ENCODE measurements around the gene CBX8. TPM values are rescaled to one million over a fixed set of nuclear protein-coding genes. Genes with fewer than 3 reads are reported as not detected.

The CBX8 gene
- total and polyA plus RNA-seq, 2 of the 13 experiments (the other 11 are each of a cell fraction or from before 2014, with no cell fraction given): 0.34 to 12.6 TPM

- TF ChIP-seq, protein P1, sequence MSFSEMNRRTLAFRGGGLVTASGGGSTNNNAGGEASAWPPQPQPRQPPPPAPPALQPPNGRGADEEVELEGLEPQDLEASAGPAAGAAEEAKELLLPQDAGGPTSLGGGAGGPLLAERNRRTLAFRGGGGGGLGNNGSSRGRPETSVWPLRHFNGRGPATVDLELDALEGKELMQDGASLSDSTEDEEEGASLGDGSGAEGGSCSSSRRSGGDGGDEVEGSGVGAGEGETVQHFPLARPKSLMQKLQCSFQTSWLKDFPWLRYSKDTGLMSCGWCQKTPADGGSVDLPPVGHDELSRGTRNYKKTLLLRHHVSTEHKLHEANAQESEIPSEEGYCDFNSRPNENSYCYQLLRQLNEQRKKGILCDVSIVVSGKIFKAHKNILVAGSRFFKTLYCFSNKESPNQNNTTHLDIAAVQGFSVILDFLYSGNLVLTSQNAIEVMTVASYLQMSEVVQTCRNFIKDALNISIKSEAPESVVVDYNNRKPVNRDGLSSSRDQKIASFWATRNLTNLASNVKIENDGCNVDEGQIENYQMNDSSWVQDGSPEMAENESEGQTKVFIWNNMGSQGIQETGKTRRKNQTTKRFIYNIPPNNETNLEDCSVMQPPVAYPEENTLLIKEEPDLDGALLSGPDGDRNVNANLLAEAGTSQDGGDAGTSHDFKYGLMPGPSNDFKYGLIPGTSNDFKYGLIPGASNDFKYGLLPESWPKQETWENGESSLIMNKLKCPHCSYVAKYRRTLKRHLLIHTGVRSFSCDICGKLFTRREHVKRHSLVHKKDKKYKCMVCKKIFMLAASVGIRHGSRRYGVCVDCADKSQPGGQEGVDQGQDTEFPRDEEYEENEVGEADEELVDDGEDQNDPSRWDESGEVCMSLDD (CRISPR knock-in tag; IDR thresholded peaks at IDR 0.05; ENCODE audit: borderline replicate concordance): peak; percentile 56; the same call in 1 of the 2 replicates
- TF ChIP-seq HNF4A (CRISPR knock-in tag; IDR thresholded peaks at IDR 0.05) (peak; percentile 100), JARID2 (CRISPR knock-in tag; IDR thresholded peaks at IDR 0.05; ENCODE audit: insufficient replicate concordance) (no peak), ARNT (IDR thresholded peaks at IDR 0.05) (no peak), ZNF616 (CRISPR knock-in tag; IDR thresholded peaks at IDR 0.05; ENCODE audit: low read depth) (0 out of 2 replicates have a peak, but pooled peaks have one; percentile 6), ZNF33B (CRISPR knock-in tag; IDR thresholded peaks at IDR 0.05) (no peak), ZSCAN9 (CRISPR knock-in tag; IDR thresholded peaks at IDR 0.05; ENCODE audit: borderline replicate concordance) (peak; percentile 76; the same call in 1 of the 2 replicates), PAWR (CRISPR knock-in tag; IDR thresholded peaks at IDR 0.05; ENCODE audit: borderline replicate concordance) (no peak), FOXO1 (CRISPR knock-in tag; IDR thresholded peaks at IDR 0.05) (peak; percentile 70; the same call in 1 of the 2 replicates), ZHX1 (CRISPR knock-in tag; IDR thresholded peaks at IDR 0.05; ENCODE audit: low read depth) (0 out of 2 replicates have a peak, but pooled peaks have one; percentile 40), ZNF781 (CRISPR knock-in tag; IDR thresholded peaks at IDR 0.05; ENCODE audit: borderline replicate concordance, not compliant biosample characterization) (no peak), NFATC3 (CRISPR knock-in tag; IDR thresholded peaks at IDR 0.05) (no peak), SMAD9 (CRISPR knock-in tag; IDR thresholded peaks at IDR 0.05) (no peak), ZMAT5 (CRISPR knock-in tag; IDR thresholded peaks at IDR 0.05; ENCODE audit: borderline replicate concordance, low read depth) (no peak), MAFK (conservative IDR thresholded peaks at IDR 0.05 in 1 of 2, IDR thresholded peaks at IDR 0.05 in 1 of 2; ENCODE audit: low read length in 2 of 2) (no peak), ZNF260 (CRISPR knock-in tag; IDR thresholded peaks at IDR 0.05; ENCODE audit: borderline replicate concordance, low read depth) (no peak), PBX2 (CRISPR knock-in tag; IDR thresholded peaks at IDR 0.05) (no peak; the same call in 1 of the 2 replicates), PTBP1 (IDR thresholded peaks at IDR 0.05; ENCODE audit: low read depth, low read length, poor library complexity, severe bottlenecking) (no peak), ZNF292 (CRISPR knock-in tag; IDR thresholded peaks at IDR 0.05; ENCODE audit: borderline replicate concordance, low read depth) (peak; percentile 88), ZNF124 (CRISPR knock-in tag; IDR thresholded peaks at IDR 0.05) (peak; percentile 92; the same call in 1 of the 2 replicates)
- TF ChIP-seq, protein P2, sequence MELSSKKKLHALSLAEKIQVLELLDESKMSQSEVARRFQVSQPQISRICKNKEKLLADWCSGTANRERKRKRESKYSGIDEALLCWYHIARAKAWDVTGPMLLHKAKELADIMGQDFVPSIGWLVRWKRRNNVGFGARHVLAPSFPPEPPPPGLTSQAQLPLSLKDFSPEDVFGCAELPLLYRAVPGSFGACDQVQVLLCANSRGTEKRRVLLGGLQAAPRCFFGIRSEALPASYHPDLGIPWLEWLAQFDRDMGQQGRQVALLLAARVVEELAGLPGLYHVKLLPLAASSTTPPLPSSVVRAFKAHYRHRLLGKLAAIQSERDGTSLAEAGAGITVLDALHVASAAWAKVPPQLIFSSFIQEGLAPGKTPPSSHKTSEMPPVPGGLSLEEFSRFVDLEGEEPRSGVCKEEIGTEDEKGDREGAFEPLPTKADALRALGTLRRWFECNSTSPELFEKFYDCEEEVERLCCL (CRISPR knock-in tag; IDR thresholded peaks at IDR 0.05; ENCODE audit: borderline replicate concordance): peak; percentile 92; the same call in 1 of the 2 replicates
Observed at GRCh38 chr17:79742951-79743476, 53.9 kb downstream of the CBX8 start (continued).

Data from HepG2 (cell line).